GM23338 (cell line): Measurements from ENCODE around the gene KIF1C.

ENCODE experiments used
- CTCF ChIP-seq, 2 experiments: fragments of 200-600 bp in 1 of 2; sonication (generic) in 1 of 2; conservative IDR thresholded peaks; 2 replicates each; pipeline versions ENCODE4 v1.5.1 to v1.6.1; 2016 to 2017; ENCODE audit warnings: antibody characterized with exemption in 2 of 2, low read depth in 2 of 2, mild to moderate bottlenecking in 2 of 2, moderate library complexity in 1 of 2
- EZH2 ChIP-seq: fragments of 200-600 bp; sonication (generic); IDR thresholded peaks from one replicate; pipeline ENCODE4 v1.8.0; 2017; ENCODE audit warnings: antibody characterized with exemption, mild to moderate bottlenecking, low read depth; ENCODE audit not compliant: unreplicated experiment
- JUNB ChIP-seq: IDR thresholded peaks from one replicate; pipeline ENCODE4 v1.6.1; 2016; ENCODE audit warnings: antibody characterized with exemption; ENCODE audit not compliant: unreplicated experiment
- NANOG ChIP-seq: IDR thresholded peaks from 2 replicates; pipeline ENCODE4 v1.6.1; 2016; ENCODE audit warnings: antibody characterized with exemption, borderline replicate concordance
- POLR2AphosphoS5 ChIP-seq: IDR thresholded peaks from 2 replicates; pipeline ENCODE4 v1.6.1; 2016; ENCODE audit warnings: antibody characterized with exemption, low read depth
- REST ChIP-seq: IDR thresholded peaks from one replicate; pipeline ENCODE4 v1.6.1; 2018; ENCODE audit warnings: antibody characterized with exemption; ENCODE audit not compliant: unreplicated experiment

DNA sequence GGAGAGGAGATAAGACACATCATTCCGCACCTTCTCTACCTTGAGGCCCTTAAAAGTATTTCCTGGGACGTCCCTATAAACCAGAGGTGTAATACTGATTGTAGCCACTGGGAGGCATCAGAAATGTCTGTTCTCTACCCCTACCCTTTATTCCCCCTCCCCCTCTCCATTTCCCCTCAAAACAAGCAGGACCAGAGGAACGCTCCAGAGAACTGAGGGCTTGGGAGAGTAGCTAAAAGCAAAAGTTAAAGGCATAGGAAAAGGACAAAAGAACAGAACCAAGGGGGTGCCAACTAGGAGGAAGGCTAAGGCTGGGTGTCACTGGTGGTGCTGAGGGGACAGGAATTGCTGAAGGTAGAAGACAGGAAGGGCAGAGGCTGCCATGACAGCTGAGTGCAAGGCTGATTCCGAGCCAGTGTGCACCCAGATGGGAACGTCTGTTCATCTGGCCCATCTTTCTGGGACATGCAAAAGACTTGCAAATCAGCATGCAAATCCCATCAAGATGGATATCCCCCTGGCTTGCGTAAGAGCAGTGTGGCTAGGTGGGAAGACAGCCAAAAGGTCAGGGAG, 17.0 kb upstream of the KIF1C start:
- TF ChIP-seq EZH2 (no peak), CTCF (conservative IDR thresholded peaks at IDR 0.05; ENCODE audit: low read depth in 2 of 2) (peak; percentile 74 to 78), REST (no peak), POLR2AphosphoS5 (no peak), JUNB (no peak), NANOG (no peak)
